ENCODE results near the gene FAM241A.

- TF ChIP-seq, protein P1, sequence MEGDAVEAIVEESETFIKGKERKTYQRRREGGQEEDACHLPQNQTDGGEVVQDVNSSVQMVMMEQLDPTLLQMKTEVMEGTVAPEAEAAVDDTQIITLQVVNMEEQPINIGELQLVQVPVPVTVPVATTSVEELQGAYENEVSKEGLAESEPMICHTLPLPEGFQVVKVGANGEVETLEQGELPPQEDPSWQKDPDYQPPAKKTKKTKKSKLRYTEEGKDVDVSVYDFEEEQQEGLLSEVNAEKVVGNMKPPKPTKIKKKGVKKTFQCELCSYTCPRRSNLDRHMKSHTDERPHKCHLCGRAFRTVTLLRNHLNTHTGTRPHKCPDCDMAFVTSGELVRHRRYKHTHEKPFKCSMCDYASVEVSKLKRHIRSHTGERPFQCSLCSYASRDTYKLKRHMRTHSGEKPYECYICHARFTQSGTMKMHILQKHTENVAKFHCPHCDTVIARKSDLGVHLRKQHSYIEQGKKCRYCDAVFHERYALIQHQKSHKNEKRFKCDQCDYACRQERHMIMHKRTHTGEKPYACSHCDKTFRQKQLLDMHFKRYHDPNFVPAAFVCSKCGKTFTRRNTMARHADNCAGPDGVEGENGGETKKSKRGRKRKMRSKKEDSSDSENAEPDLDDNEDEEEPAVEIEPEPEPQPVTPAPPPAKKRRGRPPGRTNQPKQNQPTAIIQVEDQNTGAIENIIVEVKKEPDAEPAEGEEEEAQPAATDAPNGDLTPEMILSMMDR (IDR thresholded peaks at IDR 0.05), result no peak
- TF ChIP-seq POLR2A (IDR thresholded peaks at IDR 0.05), result no peak
- TF ChIP-seq EP300 (IDR thresholded peaks at IDR 0.05), result no peak
Measured at GRCh38 chr4:112183252-112183651, 38.0 kb downstream of the FAM241A start.

All from ovary (tissue), 3 donors.